Measurements from ENCODE around the gene PTN. TPM values are rescaled to one million over a fixed set of nuclear protein-coding genes. Genes with fewer than 3 reads are reported as not detected.

PTN gene
- total and polyA plus RNA-seq, 10 of the 15 experiments (the other 5 are each of a cell fraction or from before 2014, with no cell fraction given) = 0.09 to 1.2 (median 0.13) TPM; not detected in 7

DNA sequence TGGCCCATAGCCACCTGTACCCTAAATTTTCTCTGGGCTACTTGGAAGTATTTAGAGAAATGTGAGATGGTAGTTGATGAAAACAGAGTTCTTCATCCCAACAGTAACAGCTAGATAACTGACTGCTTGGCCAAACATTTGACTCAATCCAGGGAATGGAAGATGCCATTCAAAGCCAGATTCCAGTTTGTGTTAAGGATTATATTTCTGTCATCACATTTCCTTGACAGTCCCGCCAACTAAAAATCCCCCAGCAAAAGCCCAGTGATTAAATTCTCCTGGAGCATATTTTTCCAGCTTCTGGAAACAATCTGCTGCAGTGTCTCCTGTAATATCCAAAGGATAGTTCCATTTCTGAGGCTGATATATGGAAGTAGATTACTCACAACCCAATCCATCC, 45.4 kb upstream of the PTN start:
- no peak overlapping the region for H3K4me2 ChIP-seq (ENCODE audit: control insufficient read depth, insufficient read depth)
- no peaks in the 10 kb centered on the region for H3K27me3 ChIP-seq (replicated peaks in 1 of 2; ENCODE audit: control insufficient read depth in 2 of 2, insufficient read depth in 2 of 2, low read length in 1 of 2)
- no TSS peak for BruUV-seq (replicated peaks)
- H3K4me1 ChIP-seq (ENCODE audit: control insufficient read depth, insufficient read depth, low read length) = no peaks in the 10 kb centered on the region
- ChIA-PET RAD21 (ENCODE audit: unreplicated experiment) (interaction anchor here (1.3 kb wide), 1 partner anchor 46 kb away, joined by 3 read pairs; the partner anchor contains the start of gene PTN), SMC1A (ENCODE audit: uncharacterized antibody, unreplicated experiment) (interaction anchor here (0.6 to 1.5 kb wide), 3 partner anchors 10 to 185 kb away, joined by 3 to 4 read pairs (median 3); no protein-coding TSS in a partner anchor), POLR2A (no interaction called here), CTCF (interaction anchor here (0.7 to 2.4 kb wide), 3 partner anchors 8 to 62 kb away, joined by 3 to 10 read pairs (median 3); no protein-coding TSS in a partner anchor)
- H4K20me1 ChIP-seq (ENCODE audit: control insufficient read depth, insufficient read depth) = no peaks in the 10 kb centered on the region
- ATAC-seq = no peak
- H3K4me3 ChIP-seq = no peak overlapping the region
- no peak overlapping the region for H2AFZ ChIP-seq (ENCODE audit: control insufficient read depth, low read depth, low read length)
- H3K9ac ChIP-seq (ENCODE audit: control insufficient read depth, insufficient read depth, low read length) = no peak overlapping the region
- FAIRE-seq = no peak
- H3K9me3 ChIP-seq (replicated peaks; ENCODE audit: control insufficient read depth, insufficient read depth, low read length) = no peaks in the 10 kb centered on the region
- intact Hi-C loops (cut with micrococcal nuclease; ENCODE audit: unreplicated experiment) (no loop called here), in situ Hi-C loops (cut with MboI) (no loop called here)
- TF ChIP-seq, protein P1, sequence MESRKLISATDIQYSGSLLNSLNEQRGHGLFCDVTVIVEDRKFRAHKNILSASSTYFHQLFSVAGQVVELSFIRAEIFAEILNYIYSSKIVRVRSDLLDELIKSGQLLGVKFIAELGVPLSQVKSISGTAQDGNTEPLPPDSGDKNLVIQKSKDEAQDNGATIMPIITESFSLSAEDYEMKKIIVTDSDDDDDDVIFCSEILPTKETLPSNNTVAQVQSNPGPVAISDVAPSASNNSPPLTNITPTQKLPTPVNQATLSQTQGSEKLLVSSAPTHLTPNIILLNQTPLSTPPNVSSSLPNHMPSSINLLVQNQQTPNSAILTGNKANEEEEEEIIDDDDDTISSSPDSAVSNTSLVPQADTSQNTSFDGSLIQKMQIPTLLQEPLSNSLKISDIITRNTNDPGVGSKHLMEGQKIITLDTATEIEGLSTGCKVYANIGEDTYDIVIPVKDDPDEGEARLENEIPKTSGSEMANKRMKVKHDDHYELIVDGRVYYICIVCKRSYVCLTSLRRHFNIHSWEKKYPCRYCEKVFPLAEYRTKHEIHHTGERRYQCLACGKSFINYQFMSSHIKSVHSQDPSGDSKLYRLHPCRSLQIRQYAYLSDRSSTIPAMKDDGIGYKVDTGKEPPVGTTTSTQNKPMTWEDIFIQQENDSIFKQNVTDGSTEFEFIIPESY (IDR thresholded peaks at IDR 0.05) = no peak
- no peak for TF ChIP-seq GABPA (IDR thresholded peaks at IDR 0.05; ENCODE audit: low read depth)
- no peak for TF ChIP-seq ZNF274 (IDR thresholded peaks at IDR 0.05; ENCODE audit: insufficient read depth, insufficient read length)
- no peak for TF ChIP-seq MTA2 (IDR thresholded peaks at IDR 0.05; ENCODE audit: low read depth)
- TF ChIP-seq RAD51 (IDR thresholded peaks at IDR 0.05) = no peak
- TF ChIP-seq RBBP5 (conservative IDR thresholded peaks at IDR 0.05) = no peak
- no peak for TF ChIP-seq STAT3 (IDR thresholded peaks at IDR 0.05; ENCODE audit: low read depth, low read length)
- no peak for TF ChIP-seq E2F4 (IDR thresholded peaks at IDR 0.05; ENCODE audit: low read depth, low read length)
- TF ChIP-seq, protein P2, sequence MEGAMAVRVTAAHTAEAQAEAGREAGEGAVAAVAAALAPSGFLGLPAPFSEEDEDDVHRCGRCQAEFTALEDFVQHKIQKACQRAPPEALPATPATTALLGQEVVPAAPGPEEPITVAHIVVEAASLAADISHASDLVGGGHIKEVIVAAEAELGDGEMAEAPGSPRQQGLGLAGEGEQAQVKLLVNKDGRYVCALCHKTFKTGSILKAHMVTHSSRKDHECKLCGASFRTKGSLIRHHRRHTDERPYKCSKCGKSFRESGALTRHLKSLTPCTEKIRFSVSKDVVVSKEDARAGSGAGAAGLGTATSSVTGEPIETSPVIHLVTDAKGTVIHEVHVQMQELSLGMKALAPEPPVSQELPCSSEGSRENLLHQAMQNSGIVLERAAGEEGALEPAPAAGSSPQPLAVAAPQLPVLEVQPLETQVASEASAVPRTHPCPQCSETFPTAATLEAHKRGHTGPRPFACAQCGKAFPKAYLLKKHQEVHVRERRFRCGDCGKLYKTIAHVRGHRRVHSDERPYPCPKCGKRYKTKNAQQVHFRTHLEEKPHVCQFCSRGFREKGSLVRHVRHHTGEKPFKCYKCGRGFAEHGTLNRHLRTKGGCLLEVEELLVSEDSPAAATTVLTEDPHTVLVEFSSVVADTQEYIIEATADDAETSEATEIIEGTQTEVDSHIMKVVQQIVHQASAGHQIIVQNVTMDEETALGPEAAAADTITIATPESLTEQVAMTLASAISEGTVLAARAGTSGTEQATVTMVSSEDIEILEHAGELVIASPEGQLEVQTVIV (IDR thresholded peaks at IDR 0.05; ENCODE audit: borderline replicate concordance, partially characterized antibody) = no peak
- no peak overlapping the region for H3K27ac ChIP-seq (ENCODE audit: control insufficient read depth, insufficient read depth)
- no peak for DNase-seq (ENCODE audit: low read depth, low spot score)
- WGBS (ENCODE audit: insufficient coverage, insufficient replicate concordance, low lambda C conversion rate, missing lambda C conversion rate) = 13% methylated on average over 1 of the region's 1 CpG
- no peaks in the 10 kb centered on the region for H3K79me2 ChIP-seq (ENCODE audit: control insufficient read depth, insufficient read depth, low read length)
- H3K36me3 ChIP-seq (ENCODE audit: control insufficient read depth in 2 of 2, insufficient read depth in 2 of 2, low read length in 1 of 2) = no peaks in the 10 kb centered on the region
